GM19397 (cell line): ENCODE measurements around the gene SLX9.
"Not testable (repeated sequence)": the region's sequence is repeated elsewhere in the genome, so short reads cannot be mapped to it uniquely, and the experiment has no call there.

Experiments
- ATAC-seq: cut with Tn5 transposase; IDR thresholded peaks from one replicate; pipeline ENCODE4 v1.9.1; 2021; ENCODE audit warnings: mild to moderate bottlenecking, moderate library complexity; ENCODE audit not compliant: unreplicated experiment

Gene SLX9

DNA sequence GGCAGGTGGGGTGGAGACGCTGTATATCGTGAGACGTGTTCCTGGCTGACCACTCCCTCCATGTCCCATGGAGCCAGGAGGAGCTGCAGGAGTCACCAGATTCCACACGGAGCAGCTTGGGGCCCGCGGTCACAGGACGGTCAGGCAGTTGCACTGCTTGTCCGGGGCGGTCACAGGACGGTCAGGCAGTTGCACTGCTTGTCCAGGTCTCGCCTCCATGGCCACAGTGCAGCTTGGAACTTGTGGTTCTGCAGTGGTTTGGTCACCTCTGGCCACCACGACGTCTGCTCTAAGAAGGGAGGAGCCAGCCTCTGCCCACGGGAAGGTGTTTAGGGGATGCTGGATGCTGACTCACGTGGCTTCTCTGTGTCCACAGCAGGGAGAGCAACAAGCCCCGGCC is 33.0 kb downstream of the SLX9 start:
- no peak for ATAC-seq

DNA sequence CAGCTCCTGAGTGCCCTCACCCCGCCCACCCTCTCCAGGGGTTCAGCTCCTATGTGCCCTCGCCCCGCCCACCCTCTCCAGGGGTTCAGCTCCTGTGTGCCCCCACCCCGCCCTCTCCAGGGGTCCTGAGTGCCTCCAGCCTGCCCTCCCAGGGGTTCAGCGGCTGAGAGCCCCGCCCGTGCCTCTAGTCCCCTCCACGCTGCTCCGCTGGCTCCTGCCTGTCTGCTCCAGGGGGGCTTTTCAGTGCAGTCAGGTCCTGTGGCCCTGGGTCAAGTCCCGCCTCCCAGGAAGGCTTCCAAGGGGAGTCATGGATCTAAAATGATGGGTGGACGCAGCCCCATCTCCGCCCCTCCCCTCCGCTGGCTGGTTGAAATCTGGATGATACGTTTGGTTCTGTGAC is 33.8 kb downstream of the SLX9 start:
- no peak for ATAC-seq

DNA sequence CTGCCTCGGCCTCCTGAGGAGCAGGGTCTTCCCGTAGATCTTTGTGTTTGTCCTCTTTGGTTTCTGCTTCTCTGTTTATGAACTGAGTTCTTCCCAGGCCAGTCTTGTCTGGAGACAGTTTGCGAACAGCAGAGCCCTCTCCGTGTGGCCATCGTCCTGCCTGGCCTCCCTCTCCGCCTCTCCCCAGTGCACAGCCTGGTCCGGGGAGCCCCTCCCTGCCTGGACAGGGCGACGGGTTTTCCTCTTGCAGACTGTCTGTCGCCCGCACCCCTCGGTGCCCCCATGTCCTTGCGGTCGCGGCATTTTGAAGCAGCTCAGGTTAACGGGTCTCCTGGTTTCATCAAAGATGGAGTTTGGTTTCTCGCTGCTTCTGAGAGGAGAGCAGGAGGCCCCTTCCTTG is 34.8 kb downstream of the SLX9 start:
- no peak for ATAC-seq

DNA sequence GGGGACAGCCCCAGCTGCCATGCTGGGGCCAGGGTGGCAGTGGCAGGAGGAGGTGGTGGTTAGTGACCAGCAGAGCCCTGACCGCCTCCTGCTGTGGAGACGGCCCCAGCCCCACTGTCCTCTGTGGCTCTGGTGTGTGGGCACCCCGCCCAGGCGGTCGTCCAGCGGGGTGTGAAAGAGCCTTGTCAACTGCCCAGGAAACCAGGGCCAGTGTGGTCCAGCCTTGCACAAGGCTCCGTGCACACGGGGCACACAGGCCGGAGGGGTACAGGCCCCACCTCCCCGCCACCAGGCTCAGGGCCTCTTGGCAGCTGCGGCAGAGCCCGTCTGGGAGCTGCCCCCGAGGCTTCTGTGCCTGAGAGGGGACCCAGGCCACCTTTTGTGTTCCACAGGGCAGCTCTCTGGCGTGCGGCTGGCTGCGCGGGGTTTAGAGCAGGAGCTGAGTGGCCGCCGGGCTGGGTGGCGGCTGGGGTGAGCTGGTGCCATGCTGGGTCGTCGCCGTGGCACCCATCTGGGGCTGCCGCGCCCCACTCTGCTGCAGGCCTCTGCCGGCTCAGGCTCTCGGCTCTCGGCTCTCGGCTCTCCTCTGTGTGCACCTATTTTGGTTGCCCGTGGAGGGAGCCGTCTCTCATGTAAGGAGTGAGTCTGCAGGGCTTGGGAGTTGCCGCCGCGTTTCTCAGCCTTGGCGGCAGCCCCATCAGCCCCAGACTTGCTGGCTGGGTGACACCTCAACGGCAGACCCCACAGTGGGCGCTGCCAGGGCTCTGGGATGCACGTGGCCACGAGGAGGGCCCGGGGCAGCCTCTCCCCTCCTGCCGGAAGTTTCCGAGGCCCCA is 36.1 kb downstream of the SLX9 start:
- ATAC-seq, result no peak

DNA sequence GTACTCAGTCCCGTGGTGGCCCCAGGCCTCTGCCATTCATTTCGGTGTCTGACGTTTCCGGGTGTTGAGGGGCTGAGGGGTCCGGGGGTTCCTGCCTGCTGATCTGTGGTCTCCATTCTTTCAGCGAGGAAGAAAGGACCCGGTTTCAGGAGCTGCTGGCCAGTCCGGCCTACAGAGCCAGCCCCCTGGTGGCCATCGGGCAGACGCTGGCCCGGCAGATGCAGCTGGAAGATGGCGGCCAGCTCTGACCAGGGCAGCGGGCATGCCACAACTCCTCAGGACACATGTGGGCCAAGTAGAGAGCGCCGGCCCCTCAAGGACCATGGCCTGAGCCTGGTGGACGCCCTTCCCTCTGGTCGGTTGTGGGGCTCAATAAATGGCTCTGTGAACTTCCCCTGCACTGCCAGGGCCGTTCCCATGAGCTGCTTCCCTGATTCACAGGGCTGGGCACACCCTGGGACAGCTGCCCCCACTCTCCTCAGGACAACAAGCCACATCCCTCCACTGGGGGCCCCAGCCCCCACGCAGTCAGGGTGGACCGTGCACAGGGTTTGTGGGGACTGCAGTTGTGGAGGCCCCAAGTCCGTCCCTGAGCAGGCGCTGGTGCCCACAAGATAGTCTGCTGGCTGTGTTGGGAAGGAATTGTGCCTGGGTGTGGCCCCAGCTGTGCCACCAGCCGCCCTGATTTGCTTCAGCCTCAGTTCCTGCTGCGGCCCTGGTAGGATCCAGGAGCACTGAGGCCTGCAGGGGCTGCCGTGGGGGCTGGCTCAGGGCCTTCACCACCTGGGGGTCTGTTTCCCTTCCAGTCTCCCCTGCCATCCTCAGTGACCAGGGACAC is 36.9 kb downstream of the SLX9 start:
- not testable (repeated sequence) for ATAC-seq

DNA sequence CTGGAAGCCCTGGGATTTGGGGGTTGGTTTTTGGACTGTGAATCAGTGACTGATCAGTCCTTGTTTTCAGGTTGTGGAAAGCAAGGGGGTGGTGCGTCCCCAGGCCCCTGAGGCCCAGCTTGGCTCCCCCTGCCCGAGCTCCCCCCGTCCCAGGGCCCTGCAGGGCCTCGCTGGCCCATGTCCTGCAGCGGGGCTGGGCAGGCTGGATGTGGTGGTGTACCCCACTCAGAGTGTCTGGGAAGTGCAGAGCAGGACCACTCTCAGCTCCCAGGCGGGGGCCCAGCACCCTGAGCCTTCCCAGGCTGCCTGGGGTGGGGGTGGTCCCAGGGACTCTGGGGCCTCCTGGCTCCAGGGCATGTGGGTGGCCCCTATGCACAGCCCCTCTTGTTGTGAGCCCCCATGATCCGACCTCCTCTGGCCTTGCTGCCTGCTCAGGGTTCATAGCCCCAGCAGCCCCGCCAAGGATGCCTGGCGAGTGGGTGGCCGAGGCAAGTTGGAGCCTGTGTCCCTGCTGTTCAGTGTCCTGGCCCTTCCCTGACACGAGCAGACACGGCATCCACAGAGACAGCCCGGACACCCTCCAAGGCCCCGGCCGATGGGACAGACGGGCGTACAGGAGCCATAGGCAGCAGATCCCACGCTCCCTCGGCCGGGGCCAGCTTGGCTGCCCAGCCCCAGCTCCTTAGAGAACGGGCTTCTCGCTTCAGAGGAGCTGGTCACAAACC is 37.9 kb downstream of the SLX9 start:
- ATAC-seq, result no peak

DNA sequence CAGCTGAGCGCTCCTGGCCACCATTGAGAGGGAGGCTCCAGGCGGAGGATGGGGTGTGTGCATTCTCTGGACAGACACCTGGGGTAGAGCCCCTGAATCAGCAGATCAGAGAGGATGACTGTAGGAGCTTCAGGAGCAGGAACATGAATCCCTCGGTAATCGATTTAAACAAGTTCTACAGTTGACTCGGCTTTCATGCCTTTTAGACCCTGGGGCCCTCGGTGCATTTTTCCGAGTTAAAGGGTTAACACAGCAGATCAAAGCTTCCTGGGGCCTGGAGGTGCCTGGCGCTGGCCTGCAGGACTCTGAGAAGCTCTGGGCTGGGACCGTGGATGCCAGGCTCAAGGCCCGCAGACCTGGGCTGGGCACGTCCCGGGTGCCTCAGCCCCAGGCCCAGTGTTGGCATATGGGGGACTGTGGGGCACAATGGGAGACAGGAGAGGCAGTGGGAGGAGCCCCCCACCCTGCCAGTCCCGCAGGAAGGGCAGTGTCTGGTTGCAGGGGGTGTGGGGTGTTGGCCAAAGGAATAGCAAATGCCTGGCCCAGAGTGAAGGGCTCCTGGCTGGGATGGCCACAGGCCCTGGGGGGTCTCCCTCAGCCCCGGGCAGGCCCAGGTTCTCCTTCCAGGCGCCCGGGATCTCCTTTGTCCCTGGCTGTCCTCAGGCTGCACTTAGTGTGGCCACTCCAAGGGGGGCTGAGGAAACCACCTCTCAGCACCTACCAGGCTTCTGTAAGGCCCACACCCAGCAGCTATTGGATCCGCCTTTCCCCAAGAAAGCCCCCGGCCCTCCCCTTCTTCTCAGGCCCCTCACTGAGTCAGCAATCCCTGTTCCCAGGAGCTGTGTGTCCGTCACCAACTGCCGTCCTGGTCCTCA is 40.1 kb downstream of the SLX9 start:
- ATAC-seq, result no peak

DNA sequence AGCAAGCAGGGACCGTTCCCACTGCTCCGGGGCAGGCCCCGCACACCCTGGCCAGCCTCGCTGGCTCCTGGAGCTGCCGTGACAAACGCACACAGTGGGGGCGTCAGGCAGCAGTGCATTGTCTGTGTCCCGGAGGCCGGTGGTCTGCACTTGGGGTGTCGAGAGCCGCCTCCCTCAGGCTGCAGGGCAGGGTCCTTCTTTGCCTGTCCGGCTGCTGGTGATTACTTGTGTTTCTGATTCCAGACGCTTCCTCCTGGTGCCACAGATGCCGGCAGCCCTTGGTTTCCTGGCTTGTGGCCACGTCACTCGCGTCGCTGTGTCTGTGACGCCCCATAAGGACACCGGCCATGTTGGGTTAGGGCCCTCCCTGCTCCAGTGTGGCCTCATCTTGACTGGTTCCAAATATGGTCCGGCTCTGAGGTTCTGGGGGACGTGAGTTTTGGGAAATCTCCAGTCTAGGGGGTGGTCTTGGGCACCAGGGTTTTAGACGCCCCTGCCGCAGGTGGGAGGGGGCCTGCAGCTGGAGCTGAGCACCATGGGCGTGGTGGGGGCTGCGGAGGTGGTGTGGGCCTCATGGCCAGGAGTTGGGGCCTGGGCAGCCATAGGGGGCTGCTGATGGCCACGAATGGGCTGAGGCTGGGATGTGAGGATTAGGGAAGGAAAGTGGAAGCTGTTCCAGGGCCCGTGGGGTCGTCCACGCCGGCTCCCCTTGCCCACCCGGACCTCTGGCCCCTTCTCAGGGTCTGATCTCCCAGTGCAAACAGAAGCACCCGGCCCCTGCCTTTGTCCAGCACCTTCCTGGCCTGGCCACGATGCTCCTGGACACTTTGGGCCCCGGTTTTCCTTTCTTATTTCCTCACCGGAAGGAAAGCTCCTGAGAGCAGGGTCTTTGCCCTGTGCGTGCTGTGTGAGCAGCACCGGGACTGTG is 41.0 kb downstream of the SLX9 start:
- no peak for ATAC-seq

DNA sequence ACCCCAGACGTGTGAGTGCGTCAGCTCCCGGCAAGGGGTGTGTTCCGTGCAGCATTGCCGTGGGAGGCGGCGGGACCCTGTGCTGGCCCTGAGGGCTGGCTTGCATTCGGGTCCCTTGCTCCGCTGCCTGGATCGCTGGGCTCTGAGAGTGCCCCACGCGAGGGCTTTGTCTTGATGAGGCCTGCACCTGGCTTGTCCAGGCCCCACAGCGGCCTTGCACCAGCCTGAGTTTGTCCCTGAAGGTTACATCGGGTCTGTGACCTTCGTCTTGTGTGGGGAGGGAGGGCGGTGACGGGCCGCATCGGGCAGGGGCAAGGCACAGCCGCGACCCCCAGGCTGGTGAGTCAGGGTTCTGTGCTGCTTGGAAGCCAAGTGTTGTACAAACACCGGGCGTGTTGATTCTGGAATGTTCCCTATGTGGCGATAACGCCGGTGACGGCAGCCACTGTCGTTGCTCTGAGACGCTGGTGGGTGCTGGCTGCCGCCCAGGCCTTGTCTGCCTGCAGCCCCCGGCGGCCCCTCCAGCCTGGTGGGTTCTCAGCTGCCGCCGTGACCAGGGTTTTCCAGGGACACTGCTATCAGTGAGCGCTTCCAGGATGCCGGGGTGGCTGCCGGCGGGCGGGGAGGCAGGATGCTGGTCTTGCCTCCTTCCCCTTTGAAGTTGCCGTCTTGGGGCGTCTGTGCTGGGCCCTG is 42.9 kb downstream of the SLX9 start:
- ATAC-seq, result no peak

DNA sequence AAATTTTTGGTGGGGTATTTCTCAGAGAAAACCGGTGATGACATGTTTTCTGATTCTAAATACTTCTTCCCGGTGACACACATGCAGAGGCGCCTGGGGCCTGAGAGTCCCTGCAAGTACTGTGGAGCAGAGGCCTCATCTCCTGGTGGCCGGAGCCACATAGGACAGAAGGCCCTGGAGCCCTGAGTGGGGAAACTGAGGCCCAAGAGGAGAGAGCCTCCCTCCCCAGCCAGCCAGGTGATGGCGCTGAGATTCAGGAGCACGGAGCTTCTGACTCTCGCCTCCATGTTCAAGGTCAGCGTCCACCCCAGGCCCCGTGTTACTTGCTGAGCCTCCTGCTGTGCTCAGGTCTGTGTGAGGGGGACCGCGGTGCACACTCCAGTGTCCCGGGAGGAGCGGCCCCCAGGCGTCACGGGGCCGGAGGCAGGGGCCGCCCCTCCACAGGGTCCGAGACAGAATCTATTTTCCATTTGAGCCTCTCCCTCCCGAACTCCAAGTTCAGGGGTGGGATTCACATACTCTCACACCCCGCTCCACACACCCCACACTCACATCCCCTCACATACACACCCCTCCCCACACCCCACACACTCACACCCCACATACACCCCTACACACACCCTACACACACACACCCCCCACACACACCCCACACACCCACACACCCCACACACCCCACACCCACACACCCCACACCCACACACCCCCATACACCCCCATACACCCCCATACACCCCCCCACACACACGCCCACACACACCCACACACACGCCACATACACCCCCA is 43.8 kb downstream of the SLX9 start:
- no peak for ATAC-seq

DNA sequence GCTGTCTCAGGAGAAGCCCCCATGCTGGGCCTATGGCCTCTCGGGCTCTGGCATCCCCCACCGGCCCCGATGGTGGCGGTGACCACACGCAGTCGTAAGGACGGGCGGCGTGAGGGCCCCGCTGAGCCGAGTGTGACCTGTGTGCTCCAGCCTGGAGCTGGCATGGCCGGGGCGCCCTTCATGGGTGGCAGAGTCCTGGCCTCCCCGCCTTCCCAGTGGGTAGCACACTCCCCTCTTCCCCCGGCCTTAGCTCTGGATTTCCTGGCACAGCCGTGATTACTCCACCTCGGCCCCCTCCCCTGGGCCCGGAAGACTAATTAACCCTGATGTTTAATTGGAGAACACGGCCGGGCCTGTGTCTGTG is 44.6 kb downstream of the SLX9 start:
- ATAC-seq, result no peak

DNA sequence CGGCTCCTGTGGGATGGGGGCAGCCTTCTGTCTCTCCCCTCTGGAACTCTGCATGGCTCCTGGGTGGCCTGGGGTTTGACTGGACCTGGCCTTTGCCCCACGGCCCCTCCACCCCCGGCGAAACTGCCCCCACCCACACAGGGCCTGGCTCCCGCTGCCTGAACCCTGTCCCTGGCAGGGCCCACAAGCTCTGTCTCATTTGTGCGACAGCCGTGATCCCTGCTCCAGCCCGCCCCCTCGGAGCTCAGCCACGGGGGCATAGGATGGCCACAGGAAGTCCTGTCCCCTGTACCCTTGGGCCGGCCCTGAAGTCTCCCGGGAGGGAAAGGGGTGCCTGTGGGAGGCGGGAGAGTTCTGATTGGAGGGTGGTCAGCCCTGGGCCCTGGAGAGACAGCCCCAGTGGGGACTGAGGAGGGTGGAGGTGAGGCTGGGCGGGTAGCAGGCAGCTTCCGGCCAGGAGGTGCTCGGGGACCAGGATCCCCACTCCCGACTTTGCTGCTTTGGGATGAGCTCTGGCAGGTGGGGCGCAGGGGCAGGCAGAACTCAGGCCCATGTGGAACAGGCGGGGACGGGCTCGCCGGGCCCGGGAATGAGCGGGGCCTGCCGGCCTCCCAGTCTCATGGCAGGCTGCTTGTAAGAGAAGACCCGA is 45.1 kb downstream of the SLX9 start:
- ATAC-seq, result no peak

DNA sequence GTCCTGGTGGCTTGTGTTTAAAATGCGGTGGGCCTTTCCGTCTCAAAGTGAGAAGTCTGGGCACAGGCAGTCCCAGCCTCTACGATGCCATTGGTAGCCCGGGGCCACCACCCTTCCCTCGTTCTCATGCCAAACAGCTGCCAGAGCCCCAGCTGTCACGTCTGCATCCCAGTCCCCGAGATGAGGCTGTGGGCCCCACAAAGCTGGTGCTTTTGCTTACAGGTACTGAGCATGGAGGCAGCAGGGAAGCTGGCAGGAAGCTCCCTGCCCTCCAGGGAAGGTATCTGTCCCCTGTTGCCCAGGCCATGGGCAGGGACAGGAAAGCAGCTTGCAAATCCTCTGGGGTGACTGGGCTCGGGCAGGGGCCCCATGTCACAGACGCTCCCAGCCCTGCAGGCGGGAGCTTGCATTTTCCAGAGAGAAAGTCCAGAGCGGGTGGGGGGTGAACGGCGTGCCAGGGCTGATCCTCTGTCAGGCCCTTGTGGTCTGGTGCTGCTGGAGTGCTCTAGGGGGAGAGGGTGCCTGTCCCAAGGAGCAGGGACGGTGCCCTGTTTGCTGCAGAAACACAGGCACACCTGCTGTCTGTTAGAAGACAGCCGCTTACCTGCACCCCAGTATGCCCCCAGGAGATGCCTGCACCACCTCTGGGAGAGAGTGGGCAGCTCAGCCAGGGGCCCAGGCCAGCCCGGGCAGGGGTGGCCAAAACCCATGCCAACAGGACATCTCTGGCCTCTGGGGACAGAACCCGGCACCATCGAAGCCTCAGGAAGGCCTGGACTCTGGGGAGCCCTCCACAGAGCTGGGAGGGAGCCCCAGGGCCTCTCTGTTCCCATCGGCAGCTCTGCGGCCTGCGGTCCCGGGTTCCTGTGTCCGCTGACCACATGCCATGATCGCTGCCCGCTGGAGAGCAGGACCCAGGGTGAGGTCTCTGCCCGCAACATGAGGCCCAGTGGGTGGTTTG is 45.9 kb downstream of the SLX9 start:
- ATAC-seq, result no peak

DNA sequence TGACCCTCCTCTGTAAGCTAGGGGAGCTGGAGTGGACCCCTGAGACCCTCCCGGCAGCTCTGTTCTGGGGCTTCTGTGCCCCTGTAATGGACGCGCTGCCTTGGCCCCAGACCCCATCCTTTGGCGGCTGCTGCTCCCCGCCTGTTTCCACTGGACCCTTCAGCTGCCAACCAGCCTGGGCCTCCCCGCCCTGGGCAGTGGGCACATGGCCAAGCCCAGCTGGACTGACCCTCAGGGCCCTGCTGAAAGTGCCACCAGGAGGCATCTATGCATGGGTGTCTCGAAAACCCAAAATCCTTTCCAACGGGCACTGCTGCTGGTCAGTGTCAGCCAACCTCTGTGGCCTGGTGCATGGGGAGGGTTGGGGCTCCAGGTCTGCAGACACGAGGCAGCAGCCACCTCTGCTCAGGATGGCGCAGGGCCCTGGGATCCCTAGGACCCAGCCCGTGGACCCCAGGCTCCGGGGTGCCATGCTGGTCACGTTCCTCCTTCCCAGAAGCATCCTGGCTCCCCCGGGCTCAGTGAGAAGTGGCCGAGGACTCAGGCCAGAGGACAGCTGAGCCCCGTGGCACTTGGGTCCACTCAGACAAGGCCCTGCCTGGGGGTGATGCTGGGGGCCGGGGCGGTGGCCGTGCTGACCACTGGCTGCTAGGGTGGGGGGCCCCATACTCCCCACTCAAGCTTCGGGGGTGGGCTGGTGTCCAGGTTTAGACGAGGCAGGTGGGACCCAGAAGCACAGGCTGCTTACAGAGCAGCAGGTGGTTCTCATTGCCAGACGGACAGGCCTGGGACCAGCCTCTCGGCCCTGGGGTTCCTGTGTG is 46.9 kb downstream of the SLX9 start:
- ATAC-seq, result no peak

DNA sequence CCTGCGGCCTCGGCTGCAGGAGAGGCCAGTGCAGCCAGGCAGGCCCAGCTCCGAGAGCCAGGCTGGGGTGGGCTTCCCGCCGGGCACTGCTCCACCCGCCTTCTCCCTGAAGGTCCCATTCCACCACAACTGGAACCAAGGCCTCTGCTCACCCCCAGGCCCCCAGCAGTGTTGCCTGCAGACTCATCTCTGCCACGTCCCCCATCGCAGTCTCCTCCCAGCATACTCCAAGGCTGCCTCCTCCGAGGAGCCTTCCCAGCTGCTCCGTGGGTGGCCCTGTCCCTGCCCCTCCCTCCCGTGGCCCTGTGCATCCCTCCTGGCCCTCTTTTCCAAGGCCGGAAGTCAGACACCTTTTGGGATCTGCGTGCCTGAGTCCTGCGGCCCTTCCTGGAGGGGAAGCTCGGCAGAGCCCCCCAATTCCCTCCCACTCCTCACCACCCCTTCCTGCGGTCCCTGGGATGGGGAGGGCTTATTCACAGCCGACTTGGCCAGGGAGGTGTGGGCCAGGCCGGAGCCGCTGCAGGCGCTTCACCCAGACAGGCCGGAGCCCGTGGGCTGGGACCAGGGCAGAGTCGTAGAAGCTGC is 47.6 kb downstream of the SLX9 start:
- no peak for ATAC-seq
